ENCODE data around the gene KCNQ2.

The KCNQ2 gene

GRCh38 chr20:63487116-63487764 lies 14.8 kb upstream of the KCNQ2 start:
- H3K4me2 ChIP-seq (ENCODE audit: low read length) = no peak overlapping the region
- H3K9me3 ChIP-seq (ENCODE audit: insufficient read depth, low read length) = no peaks in the 10 kb centered on the region
- no peaks in the 10 kb centered on the region for H3K4me1 ChIP-seq (ENCODE audit: low read length)
- no peaks in the 10 kb centered on the region for H3K79me2 ChIP-seq (ENCODE audit: low read length)
- no peaks in the 10 kb centered on the region for H3K36me3 ChIP-seq (replicated peaks; ENCODE audit: low read depth, low read length)
- H3K4me3 ChIP-seq (ENCODE audit: low read length) = no peak overlapping the region
- H3K9ac ChIP-seq (ENCODE audit: low read length) = no peak overlapping the region
- H2AFZ ChIP-seq (ENCODE audit: low read depth, low read length) = no peak overlapping the region
- TF ChIP-seq CTCF (IDR thresholded peaks at IDR 0.05; ENCODE audit: low read depth, low read length) (no peak), EZH2phosphoT487 (IDR thresholded peaks at IDR 0.05; ENCODE audit: low read depth) (no peak)
- no peak overlapping the region for H3K27ac ChIP-seq (ENCODE audit: low read length)
- H4K20me1 ChIP-seq (ENCODE audit: insufficient read depth, low read length) = no peaks in the 10 kb centered on the region
- H3K27me3 ChIP-seq (ENCODE audit: low read depth, low read length) = no peaks in the 10 kb centered on the region

- no peak for TF ChIP-seq EZH2phosphoT487 (IDR thresholded peaks at IDR 0.05; ENCODE audit: low read depth)
- TF ChIP-seq CTCF (IDR thresholded peaks at IDR 0.05; ENCODE audit: low read depth, low read length) = no peak
- Histone ChIP-seq H3K79me2 (ENCODE audit: low read length) (no peaks in the 10 kb centered on the region), H3K9ac (ENCODE audit: low read length) (no peak overlapping the region), H3K4me2 (ENCODE audit: low read length) (no peak overlapping the region), H4K20me1 (ENCODE audit: insufficient read depth, low read length) (no peaks in the 10 kb centered on the region), H3K36me3 (replicated peaks; ENCODE audit: low read depth, low read length) (no peaks in the 10 kb centered on the region), H3K9me3 (ENCODE audit: insufficient read depth, low read length) (no peaks in the 10 kb centered on the region), H3K27me3 (ENCODE audit: low read depth, low read length) (no peaks in the 10 kb centered on the region; the same call in 1 of the 2 replicates), H3K27ac (ENCODE audit: low read length) (no peak overlapping the region), H3K4me3 (ENCODE audit: low read length) (no peak overlapping the region), H2AFZ (ENCODE audit: low read depth, low read length) (no peak overlapping the region), H3K4me1 (ENCODE audit: low read length) (no peaks in the 10 kb centered on the region)
These were observed 13.9 kb upstream of the KCNQ2 start for GRCh38 chr20:63486300-63486855.

- Histone ChIP-seq H3K4me3 (ENCODE audit: low read length) (no peak overlapping the region), H4K20me1 (ENCODE audit: insufficient read depth, low read length) (no peaks in the 10 kb centered on the region), H3K27me3 (ENCODE audit: low read depth, low read length) (no peaks in the 10 kb centered on the region; the same call in 1 of the 2 replicates), H3K4me1 (ENCODE audit: low read length) (no peaks in the 10 kb centered on the region), H3K36me3 (replicated peaks; ENCODE audit: low read depth, low read length) (no peaks in the 10 kb centered on the region), H3K9me3 (ENCODE audit: insufficient read depth, low read length) (no peaks in the 10 kb centered on the region), H3K27ac (ENCODE audit: low read length) (no peak overlapping the region), H3K4me2 (ENCODE audit: low read length) (no peak overlapping the region), H2AFZ (ENCODE audit: low read depth, low read length) (no peak overlapping the region), H3K9ac (ENCODE audit: low read length) (no peak overlapping the region), H3K79me2 (ENCODE audit: low read length) (no peaks in the 10 kb centered on the region)
- TF ChIP-seq EZH2phosphoT487 (IDR thresholded peaks at IDR 0.05; ENCODE audit: low read depth) = no peak
- TF ChIP-seq CTCF (IDR thresholded peaks at IDR 0.05; ENCODE audit: low read depth, low read length) = no peak
These were observed 12.4 kb upstream of the KCNQ2 start for GRCh38 chr20:63484651-63485403.

DNA sequence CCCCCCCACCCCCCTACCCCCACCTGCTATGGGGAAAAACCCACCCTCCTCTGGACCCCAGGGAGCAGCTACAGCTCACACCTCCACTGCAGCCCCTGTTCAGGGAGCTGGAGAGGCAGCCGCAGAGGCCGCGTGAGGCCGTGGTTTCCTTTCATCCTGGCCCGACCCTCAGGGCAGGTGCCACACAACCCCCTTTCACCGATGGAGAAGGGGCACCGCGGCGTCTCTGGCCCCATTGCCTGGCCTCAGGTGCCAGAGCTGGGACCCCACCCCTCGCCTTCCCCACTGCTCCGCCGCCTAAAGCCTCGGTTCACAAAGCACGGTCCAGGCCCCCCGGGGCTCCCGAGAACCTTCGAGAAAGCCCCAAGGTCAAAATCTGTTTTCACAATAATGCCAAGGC lies 11.8 kb upstream of the KCNQ2 start:
- Histone ChIP-seq H3K27me3 (ENCODE audit: low read depth, low read length) (no peaks in the 10 kb centered on the region; the same call in 1 of the 2 replicates), H3K27ac (ENCODE audit: low read length) (no peak overlapping the region), H4K20me1 (ENCODE audit: insufficient read depth, low read length) (no peaks in the 10 kb centered on the region), H3K4me2 (ENCODE audit: low read length) (no peak overlapping the region), H3K4me3 (ENCODE audit: low read length) (no peak overlapping the region), H3K4me1 (ENCODE audit: low read length) (no peaks in the 10 kb centered on the region), H3K79me2 (ENCODE audit: low read length) (no peaks in the 10 kb centered on the region), H3K9ac (ENCODE audit: low read length) (no peak overlapping the region), H3K36me3 (replicated peaks; ENCODE audit: low read depth, low read length) (no peaks in the 10 kb centered on the region), H3K9me3 (ENCODE audit: insufficient read depth, low read length) (no peaks in the 10 kb centered on the region), H2AFZ (ENCODE audit: low read depth, low read length) (no peak overlapping the region)
- TF ChIP-seq CTCF (IDR thresholded peaks at IDR 0.05; ENCODE audit: low read depth, low read length) (no peak), EZH2phosphoT487 (IDR thresholded peaks at IDR 0.05; ENCODE audit: low read depth) (no peak)

Data from OCI-LY3 (cell line).